SK-N-SH (cell line): ENCODE measurements around the gene MAP4K4. TPM values are rescaled to one million over a fixed set of nuclear protein-coding genes. Genes with fewer than 3 reads are reported as not detected.

Experiments used
- CTCF ChIA-PET: fragments of 300-600, 350-600 bp; formaldehyde crosslinking; extraction: SDS; loops from one replicate; lab custom pipeline; 2021; lab: Yijun Ruan, JAX
- POLR2A ChIA-PET: fragments of 350-600 bp; sonication (Branson Sonifier 250); formaldehyde crosslinking; extraction: SDS; loops from one replicate; lab custom pipeline; 2020; ENCODE audit warnings: antibody characterized with exemption, inconsistent platforms; lab: Yijun Ruan, JAX
- DNase-seq: peaks from one replicate; pipeline ENCODE4 v3.0.0; 2012
- H2AFZ ChIP-seq: fragments of 200-600 bp; sonication (generic); 2 replicates; pipeline ENCODE4 v1.8.1; 2016; ENCODE audit warnings: antibody characterized with exemption, mild to moderate bottlenecking, low read depth
- H3F3A ChIP-seq: fragments of 200-600 bp; sonication (generic); replicated peaks from 2 replicates; pipeline ENCODE3; 2016; ENCODE audit warnings: antibody characterized with exemption, mild to moderate bottlenecking; ENCODE audit not compliant: insufficient read depth
- H3K27ac ChIP-seq, 2 experiments: fragments of 200-500 bp in 1 of 2; fragments of 200-600 bp in 1 of 2; sonication (Bioruptor generic) in 1 of 2; sonication (generic), shearing (Covaris generic) in 1 of 2; 2 replicates each; pipeline versions ENCODE4 v1.5.1 to v1.6.1; 2014 to 2016; ENCODE audit warnings: low read depth in 2 of 2, inconsistent platforms in 1 of 2, low read length in 1 of 2, mild to moderate bottlenecking in 1 of 2, mixed read lengths in 1 of 2
- H3K27me3 ChIP-seq: fragments of 200-600 bp; sonication (generic), shearing (Covaris generic); 2 replicates; pipeline ENCODE4 v1.6.1; 2016; ENCODE audit warnings: mixed run types; ENCODE audit not compliant: insufficient read depth
- H3K36me3 ChIP-seq, 2 experiments: fragments of 200-500 bp in 1 of 2; fragments of 200-600 bp in 1 of 2; sonication (Bioruptor generic) in 1 of 2; sonication (generic) in 1 of 2; replicated peaks in 1 of 2; 2 replicates each; pipeline versions ENCODE3 to v1.5.1; 2014 to 2016; ENCODE audit warnings: low read length in 1 of 2, mild to moderate bottlenecking in 1 of 2; ENCODE audit not compliant: insufficient read depth in 2 of 2, control insufficient read depth in 1 of 2
- H3K4me1 ChIP-seq, 2 experiments: fragments of 200-500 bp in 1 of 2; fragments of 200-600 bp in 1 of 2; sonication (Bioruptor generic) in 1 of 2; sonication (generic), shearing (Covaris generic) in 1 of 2; 2 replicates each; pipeline versions ENCODE4 v1.5.1 to v1.6.1; 2014 to 2016; ENCODE audit warnings: low read depth in 1 of 2, low read length in 1 of 2, mixed run types in 1 of 2; ENCODE audit not compliant: insufficient read depth in 2 of 2, control insufficient read depth in 1 of 2
- H3K4me2 ChIP-seq: fragments of 200-600 bp; sonication (generic), shearing (Covaris generic); 2 replicates; pipeline ENCODE4 v1.6.1; 2017; ENCODE audit warnings: mixed run types
- H3K4me3 ChIP-seq, 2 experiments: fragments of 200-500 bp in 1 of 2; fragments of 200-600 bp in 1 of 2; sonication (Bioruptor generic) in 1 of 2; sonication (generic), shearing (Covaris generic) in 1 of 2; 2 replicates each; pipeline versions ENCODE4 v1.5.1 to v1.8.1; 2014 to 2016; ENCODE audit warnings: low read depth in 2 of 2, inconsistent platforms in 1 of 2, low read length in 1 of 2, mild to moderate bottlenecking in 1 of 2, mixed read lengths in 1 of 2, moderate library complexity in 1 of 2
- H3K79me2 ChIP-seq: fragments of 200-600 bp; sonication (generic); 2 replicates; pipeline ENCODE4 v1.8.1; 2017; ENCODE audit warnings: mild to moderate bottlenecking; ENCODE audit not compliant: insufficient read depth
- H3K9ac ChIP-seq: fragments of 200-600 bp; sonication (generic); 2 replicates; pipeline ENCODE4 v1.6.1; 2017; ENCODE audit warnings: mixed run types
- H3K9me2 ChIP-seq: fragments of 200-600 bp; sonication (generic); 2 replicates; pipeline ENCODE4 v1.6.1; 2017; ENCODE audit warnings: mixed run types
- H3K9me3 ChIP-seq: fragments of 200-600 bp; sonication (generic); 2 replicates; pipeline ENCODE4 v1.6.1; 2017; ENCODE audit warnings: mixed run types, mild to moderate bottlenecking, moderate library complexity
- H4K20me1 ChIP-seq: fragments of 200-600 bp; sonication (generic); 2 replicates; pipeline ENCODE4 v1.6.1; 2017; ENCODE audit warnings: mild to moderate bottlenecking, mixed run types; ENCODE audit not compliant: insufficient read depth
- CHD2 ChIP-seq: fragments of 150-350 bp; IDR thresholded peaks from 2 replicates; pipeline ENCODE4 v1.6.1; 2018; ENCODE audit warnings: low read length; ENCODE audit not compliant: partially characterized antibody
- ELF1 ChIP-seq: IDR thresholded peaks from 2 replicates; pipeline ENCODE4 v1.4.0; 2012
- FOSL2 ChIP-seq: IDR thresholded peaks from 2 replicates; pipeline ENCODE4 v1.4.0; 2012; ENCODE audit warnings: low read depth, mild to moderate bottlenecking, moderate library complexity, borderline replicate concordance
- NFIC ChIP-seq: IDR thresholded peaks from 2 replicates; pipeline ENCODE4 v1.4.0; 2012; ENCODE audit warnings: borderline replicate concordance
- PBX3 ChIP-seq: IDR thresholded peaks from 2 replicates; pipeline ENCODE4; 2012
- RCOR1 ChIP-seq: fragments of 150-350 bp; IDR thresholded peaks from 2 replicates; pipeline ENCODE4 v1.6.1; 2017; ENCODE audit warnings: antibody characterized with exemption, low read length
- TAF1 ChIP-seq: IDR thresholded peaks from 2 replicates; pipeline ENCODE4 v1.6.1; 2012; ENCODE audit warnings: low read depth, mild to moderate bottlenecking, low read length, moderate library complexity, borderline replicate concordance
- USF1 ChIP-seq: IDR thresholded peaks from 2 replicates; pipeline ENCODE4 v1.4.0; 2012; ENCODE audit warnings: low read depth, borderline replicate concordance
- YY1 ChIP-seq: IDR thresholded peaks from 2 replicates; pipeline ENCODE4 v1.4.0; 2012; ENCODE audit warnings: low read depth, mild to moderate bottlenecking
- WGBS: methylation state at CpG from one replicate; pipeline ENCODE4 v1.1.6; 2017; ENCODE audit warnings: low lambda C conversion rate; 5-methylcytosine and 5-hydroxymethylcytosine counted together
- polyA plus RNA-seq, 3 experiments: library from polyadenylated mRNA; depleted of rRNA; stranded (reverse); fragments of >200 nt; gene quantifications; 2 replicates each; pipeline ENCODE4 v1.2.3, GENCODE V29; 2012
- TF ChIP-seq, protein P1 (sequence below): fragments of 150-350 bp; IDR thresholded peaks from 2 replicates; pipeline ENCODE4 v1.6.1; 2016; ENCODE audit warnings: mild to moderate bottlenecking, low read depth, low read length
- TF ChIP-seq, protein P2 (sequence below): IDR thresholded peaks from 2 replicates; pipeline ENCODE4 v1.6.1; 2012; ENCODE audit warnings: mild to moderate bottlenecking, low read depth, low read length, moderate library complexity

MAP4K4 gene
- polyA plus RNA-seq, 1 of the 3 experiments (the other 2 are of a cell fraction): 72.9 TPM

GRCh38 chr2:101655702-101656422 is 41.6 kb upstream of the MAP4K4 start (continued):
- TF ChIP-seq USF1: no peak
- TF ChIP-seq, protein P1, sequence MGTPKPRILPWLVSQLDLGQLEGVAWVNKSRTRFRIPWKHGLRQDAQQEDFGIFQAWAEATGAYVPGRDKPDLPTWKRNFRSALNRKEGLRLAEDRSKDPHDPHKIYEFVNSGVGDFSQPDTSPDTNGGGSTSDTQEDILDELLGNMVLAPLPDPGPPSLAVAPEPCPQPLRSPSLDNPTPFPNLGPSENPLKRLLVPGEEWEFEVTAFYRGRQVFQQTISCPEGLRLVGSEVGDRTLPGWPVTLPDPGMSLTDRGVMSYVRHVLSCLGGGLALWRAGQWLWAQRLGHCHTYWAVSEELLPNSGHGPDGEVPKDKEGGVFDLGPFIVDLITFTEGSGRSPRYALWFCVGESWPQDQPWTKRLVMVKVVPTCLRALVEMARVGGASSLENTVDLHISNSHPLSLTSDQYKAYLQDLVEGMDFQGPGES: no peak
- no peak for TF ChIP-seq FOSL2
- TF ChIP-seq ELF1: no peak
- TF ChIP-seq PBX3: no peak
- TF ChIP-seq NFIC: no peak

DNA sequence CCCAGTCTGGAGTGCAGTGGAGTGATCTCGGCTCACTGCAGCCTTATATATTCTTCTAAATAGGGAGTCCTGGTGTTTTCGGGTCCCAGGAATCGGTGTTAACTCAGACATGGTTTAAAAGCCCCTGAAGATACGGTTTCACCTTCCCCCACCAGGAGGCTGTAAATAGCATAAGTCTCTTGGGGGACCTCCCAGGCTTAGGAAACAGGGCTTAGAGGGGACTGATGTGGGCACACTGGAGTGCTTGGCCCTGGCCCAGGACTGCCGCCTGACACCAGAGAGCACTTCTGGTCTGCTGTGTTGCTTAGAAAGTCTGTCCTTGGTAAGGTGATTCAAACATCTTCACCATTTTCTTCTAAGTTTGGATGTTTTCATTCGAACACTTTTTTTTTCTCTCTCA is 39.7 kb upstream of the MAP4K4 start:
- Histone ChIP-seq H3K27ac (no peak overlapping the region), H4K20me1 (no peaks in the 10 kb centered on the region), H3K9me3 (no peaks in the 10 kb centered on the region), H3F3A (no peaks in the 10 kb centered on the region), H3K9me2 (no peaks in the 10 kb centered on the region), H3K4me1 (peaks cover 5 to 7% of the 10 kb centered on the region in 2 experiments; a peak in 2 of 4 replicates), H3K79me2 (no peaks in the 10 kb centered on the region), H3K9ac (no peak overlapping the region), H3K36me3 (no peaks in the 10 kb centered on the region), H3K4me2 (no peak overlapping the region), H3K27me3 (no peaks in the 10 kb centered on the region), H3K4me3 (no peak overlapping the region), H2AFZ (no peak overlapping the region)
- CTCF ChIA-PET: no interaction called here
- no peak for DNase-seq
- TF ChIP-seq RCOR1: no peak
- no peak for TF ChIP-seq CHD2
- TF ChIP-seq, protein P2, sequence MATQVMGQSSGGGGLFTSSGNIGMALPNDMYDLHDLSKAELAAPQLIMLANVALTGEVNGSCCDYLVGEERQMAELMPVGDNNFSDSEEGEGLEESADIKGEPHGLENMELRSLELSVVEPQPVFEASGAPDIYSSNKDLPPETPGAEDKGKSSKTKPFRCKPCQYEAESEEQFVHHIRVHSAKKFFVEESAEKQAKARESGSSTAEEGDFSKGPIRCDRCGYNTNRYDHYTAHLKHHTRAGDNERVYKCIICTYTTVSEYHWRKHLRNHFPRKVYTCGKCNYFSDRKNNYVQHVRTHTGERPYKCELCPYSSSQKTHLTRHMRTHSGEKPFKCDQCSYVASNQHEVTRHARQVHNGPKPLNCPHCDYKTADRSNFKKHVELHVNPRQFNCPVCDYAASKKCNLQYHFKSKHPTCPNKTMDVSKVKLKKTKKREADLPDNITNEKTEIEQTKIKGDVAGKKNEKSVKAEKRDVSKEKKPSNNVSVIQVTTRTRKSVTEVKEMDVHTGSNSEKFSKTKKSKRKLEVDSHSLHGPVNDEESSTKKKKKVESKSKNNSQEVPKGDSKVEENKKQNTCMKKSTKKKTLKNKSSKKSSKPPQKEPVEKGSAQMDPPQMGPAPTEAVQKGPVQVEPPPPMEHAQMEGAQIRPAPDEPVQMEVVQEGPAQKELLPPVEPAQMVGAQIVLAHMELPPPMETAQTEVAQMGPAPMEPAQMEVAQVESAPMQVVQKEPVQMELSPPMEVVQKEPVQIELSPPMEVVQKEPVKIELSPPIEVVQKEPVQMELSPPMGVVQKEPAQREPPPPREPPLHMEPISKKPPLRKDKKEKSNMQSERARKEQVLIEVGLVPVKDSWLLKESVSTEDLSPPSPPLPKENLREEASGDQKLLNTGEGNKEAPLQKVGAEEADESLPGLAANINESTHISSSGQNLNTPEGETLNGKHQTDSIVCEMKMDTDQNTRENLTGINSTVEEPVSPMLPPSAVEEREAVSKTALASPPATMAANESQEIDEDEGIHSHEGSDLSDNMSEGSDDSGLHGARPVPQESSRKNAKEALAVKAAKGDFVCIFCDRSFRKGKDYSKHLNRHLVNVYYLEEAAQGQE: no peak
- no peak for TF ChIP-seq TAF1
- no peak for TF ChIP-seq YY1
- WGBS: 94% methylated on average over 6 of the region's 6 CpGs
- POLR2A ChIA-PET: no interaction called here
